Activated CD4-positive, alpha-beta T cell treated with anti-CD3 and anti-CD28 coated beads, Interleukin-2, amount 50 U/mL, for 48 hours (primary cell): ENCODE results near the gene DNAI7.

Source experiments
- DNase-seq, 2 experiments: peaks; one replicate each; pipeline ENCODE4 v3.0.0-alpha.2; 2020

Gene DNAI7

DNA sequence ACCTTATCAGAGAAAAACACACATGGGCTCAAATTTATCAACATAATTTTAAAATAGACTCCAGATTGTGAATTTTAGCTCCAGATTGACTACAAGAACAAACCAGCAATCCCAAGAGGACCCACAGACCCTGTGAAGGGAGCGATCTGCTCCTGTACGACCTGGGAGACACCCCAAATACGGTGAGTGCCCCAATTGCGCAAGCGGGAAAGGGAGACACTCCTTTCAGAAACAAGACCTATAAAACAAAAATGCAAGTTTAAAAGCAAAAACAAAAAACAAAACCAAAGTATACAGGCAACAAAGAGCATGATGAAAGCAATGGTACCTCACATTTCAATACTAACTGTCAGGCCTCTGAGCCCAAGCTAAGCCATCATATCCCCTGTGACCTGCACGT is 32.1 kb downstream of the DNAI7 start:
- no peak for DNase-seq

DNA sequence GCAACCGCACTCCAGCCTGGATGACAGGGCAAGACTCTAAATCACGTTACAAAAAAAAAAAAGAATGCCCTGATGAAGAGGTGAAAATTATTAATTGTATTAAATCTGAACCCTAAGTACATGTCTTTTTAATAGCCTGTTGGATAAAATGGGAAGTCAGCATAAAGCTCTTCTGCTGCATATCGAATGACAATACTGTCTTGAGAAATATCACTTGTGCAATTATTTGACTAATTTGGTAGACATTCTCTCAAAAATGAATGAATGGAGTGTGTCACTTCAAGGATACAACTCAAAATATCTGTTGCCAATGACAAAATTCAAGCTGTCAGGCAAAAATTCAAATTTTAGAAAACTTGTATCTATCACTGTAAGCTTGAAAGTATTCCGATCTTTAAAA is 38.9 kb downstream of the DNAI7 start:
- no peak for DNase-seq

DNA sequence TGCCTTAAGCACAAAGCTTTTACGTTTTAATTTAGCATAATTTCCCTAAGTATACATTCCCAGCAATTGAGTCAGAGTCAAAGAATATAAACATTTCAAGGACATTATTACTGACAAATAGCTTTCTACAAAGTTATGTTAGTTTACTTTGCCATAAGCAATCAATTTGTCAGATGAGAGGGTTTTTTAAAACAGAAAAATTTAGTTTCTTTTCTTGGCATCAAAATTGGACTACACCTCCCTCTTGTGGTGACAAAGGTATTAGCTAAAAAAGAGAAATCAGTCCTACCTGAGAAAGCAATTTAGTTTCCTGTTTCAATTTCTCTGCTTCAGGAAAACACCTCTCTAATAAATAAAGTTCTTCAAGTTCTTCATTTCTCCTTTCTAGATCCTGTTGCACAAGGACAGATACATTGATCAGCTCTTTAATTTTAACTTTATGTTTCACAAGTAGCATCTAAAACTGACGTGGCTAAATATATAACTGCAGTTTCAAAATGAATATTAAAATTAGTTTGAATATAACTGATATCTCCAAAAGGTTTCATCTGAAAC is 39.9 kb downstream of the DNAI7 start:
- no peak for DNase-seq

DNA sequence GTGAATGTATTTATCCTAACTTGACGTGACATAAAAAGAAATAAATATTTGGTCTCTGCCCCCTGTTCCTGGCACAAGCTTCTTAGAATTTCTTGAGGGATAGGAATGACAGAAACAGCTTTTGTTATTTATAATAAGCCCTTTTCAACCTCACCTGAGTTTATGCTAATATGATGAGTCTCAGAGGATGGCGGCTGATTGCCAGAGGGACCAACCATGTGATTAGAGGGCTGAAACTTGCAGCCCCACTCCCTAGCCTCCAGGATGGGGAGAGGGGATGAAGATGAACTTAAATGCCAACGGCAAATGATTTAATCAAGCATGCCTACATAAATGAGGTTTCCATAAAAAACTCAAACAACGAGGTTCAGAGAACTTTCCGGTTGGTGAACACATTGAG is 42.9 kb downstream of the DNAI7 start:
- DNase-seq, result no peak

DNA sequence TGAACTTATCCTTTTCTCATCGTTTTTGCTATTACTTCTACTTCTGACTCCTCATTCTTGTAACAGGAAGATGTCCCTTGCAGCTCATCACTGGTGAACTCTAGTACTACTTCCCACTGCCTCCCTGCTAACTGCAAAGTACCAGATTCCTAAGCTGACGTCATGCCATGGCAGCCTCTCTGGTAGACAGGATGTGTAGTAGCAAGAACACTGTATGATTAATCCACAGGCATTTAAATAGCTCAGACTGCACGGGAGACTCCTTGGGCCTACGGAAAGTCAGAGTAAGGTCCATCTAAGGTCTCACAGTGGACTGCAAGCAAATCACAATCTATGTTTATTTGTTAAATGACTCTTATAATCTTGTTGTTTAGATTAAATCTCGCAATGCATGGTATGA is 43.5 kb downstream of the DNAI7 start:
- DNase-seq, result no peak

DNA sequence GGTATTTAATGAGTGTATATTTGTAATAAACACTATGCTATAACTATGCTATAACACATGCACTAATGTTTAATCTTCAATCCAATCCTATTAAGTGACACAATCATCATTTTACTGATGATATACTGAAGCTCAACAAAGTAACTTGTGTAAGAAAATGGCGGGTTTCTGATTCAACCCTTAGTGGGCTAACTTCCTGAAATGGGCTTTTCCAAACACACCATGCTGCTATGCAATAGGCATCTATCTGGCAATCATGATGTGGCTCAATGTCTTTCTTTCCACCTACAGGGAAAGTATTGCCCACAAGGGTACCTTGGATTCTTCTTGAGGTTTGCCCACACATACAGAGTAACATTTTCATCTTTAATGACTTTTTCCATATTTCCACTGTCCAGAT is 48.3 kb downstream of the DNAI7 start:
- no peak for DNase-seq

DNA sequence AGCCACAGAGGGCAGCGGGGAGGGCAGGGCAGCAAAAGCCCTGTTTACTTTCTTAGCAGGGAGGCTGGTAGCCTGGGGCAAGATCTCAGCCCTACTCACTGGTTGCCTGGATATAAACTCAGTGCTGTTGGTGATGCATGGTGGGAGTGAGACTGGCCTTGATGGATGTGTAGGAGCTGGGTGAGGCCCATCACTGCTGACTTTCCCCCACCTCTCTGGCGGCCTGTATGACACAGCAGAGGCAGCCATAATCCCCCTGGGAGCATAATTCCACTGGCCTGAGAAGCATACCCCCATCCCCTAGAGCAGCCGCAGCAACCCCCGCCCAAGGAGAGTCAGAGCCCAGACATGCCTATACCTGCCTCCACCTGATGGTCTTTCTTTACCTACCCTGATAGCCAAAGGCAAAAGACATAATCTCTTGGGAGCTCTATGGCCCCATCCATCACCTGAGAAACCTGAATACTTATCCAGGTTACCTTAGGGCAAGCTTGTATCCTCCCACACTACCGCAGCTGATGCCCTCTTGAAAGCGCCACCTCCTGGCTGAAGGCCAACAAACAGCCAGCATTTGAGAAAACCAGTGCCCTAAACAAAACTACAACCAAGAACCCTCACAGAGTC is 59.3 kb downstream of the DNAI7 start:
- peak; percentile 15 to 32 for DNase-seq

DNA sequence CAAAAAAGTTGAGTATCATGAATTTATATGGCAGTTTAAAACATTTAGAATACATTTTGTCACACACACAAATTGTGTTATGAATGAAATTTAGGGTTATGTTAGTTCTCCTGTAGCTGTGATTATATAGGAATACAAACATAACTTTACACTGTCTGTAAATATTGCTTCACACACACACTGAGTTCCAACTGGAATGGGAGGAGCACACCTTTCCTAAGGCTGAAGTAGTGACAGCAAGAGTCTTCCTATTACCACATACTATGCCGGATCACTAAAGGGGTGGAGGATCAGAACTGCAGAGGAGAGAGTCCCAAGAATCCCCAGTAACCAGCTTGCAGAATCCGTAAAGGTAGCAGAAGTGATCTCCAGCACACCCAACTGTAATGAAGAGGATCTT is 63.7 kb downstream of the DNAI7 start:
- DNase-seq, result no peak

DNA sequence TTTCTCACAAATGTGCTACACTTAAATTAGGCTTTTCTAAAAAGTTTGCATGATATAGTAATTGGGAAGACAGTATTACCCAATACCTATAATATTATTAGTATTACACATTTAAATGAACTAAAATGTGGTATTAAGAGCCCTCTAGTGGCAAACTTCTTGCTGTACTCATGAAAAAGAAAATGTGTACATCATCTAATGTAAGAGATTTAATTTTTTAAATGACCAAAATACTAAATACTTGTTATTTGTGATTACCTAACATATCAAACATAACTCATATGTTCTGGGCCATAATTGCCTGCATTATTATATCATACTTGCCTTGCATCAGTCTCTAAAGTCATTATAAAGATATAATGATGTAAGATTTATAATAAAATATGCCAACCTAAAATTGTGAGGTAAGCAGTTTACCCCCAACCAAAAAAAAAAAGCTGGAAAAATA is 64.2 kb downstream of the DNAI7 start:
- no peak for DNase-seq

DNA sequence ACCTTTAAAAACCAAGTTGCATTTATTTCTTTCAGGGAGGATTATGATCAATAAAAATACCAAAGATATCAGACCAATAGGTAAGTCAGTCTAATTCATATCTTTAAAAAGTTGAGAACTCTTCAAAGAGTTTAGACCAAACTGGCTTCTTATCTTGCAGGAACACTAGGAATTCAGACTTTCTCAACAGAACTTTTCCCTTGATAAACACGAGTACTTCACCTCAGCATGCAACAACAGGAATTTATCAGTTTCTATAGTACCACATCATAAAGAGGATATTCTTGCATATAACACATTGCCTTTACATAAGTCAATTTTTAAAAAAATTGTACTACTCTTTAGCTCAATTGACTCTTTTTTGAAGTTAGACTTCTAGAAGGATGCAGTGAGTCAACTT is 68.2 kb downstream of the DNAI7 start:
- DNase-seq, result no peak

DNA sequence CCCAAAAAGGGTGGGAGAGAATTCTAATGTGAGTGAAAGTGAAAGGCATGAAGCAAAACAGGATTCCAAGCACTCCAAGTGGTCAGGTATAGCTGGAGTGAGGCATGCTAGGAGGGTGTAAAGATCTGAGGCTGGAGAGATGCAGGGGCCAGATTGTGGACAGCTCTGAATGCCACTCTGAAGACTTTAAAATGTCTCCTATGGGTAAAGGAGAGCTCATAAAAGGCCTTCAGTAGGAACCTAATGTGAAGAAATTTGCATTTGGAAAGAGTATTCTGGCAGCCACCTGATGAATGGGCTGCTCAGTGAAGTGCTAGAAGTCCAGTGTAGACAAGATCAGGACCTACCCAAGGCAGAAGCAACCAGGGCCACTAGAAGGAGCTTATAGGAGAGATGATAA is 68.9 kb downstream of the DNAI7 start:
- no peak for DNase-seq

DNA sequence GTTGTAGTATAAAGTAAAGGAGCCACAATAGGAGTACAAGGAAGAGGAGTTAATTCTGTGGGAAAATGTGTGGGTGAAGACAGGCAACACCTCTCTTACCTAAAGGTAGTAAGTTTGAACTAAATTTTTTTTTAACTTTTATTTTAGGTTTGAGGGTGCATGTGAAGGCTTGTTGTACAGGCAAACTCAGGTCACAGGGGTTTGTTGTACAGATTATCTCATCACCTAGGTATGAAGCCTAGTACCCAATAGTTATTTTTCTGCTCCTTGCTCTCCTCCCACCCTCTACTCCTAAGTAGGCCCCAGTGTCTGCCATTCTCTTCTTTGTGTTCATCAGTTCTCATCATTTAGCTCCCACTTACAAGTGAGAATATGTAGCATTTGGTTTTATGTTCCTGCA is 70.5 kb downstream of the DNAI7 start:
- no peak for DNase-seq

DNA sequence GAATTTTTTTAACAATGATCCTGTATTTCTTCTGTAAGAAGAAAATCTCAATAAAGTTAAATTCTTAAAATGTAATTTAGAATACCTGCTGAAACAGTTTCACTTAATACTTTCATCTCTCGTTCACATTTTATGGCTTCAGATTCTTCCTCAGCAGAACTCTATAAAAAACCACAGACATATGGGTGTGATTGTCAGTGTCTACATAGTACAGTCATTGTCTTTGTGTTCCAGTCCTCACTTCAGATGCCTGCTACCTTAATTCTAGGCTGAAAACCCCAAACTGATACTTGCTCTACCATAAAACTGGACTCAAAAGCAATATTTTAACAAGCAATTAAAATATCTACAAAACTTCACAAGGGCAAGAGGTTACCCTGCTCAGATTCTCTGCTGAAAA is 71.8 kb downstream of the DNAI7 start:
- no peak for DNase-seq

DNA sequence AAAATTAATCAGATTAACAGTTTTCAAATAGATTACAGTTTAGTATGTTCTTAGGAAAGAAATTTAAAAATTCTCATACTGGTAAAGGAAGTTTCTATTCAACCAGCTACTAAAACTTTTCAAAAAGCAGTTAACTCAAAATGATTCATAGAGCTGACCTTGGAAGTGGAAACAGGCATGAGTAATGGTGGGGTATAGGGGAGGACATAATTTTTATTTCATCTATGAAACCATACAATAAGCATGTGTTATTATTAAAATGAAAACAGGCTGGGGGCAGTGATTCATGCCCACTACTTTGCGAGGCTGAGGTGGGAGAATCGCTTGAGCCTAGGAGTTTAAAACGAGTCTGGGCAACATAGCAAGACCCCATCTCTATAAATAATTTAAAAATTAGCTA is 73.0 kb downstream of the DNAI7 start:
- no peak for DNase-seq

DNA sequence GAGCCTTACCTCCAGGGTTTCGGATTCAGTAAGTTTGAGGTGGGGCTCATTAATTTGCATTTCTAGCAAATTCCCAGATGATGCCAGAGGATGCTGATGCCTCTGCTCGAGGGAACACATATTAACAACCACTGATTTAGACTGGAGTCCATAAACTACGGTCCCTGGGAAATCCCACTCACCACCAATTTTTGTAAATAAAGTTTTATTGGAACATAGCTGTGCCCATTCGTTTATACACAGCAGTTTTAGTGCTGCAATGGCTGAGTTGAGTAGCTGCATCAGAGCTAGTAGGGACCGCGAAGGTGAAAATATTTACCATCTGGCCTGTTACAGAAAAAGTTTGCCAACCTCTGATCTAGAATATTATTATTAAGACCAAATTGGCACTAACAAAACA is 73.8 kb downstream of the DNAI7 start:
- DNase-seq, result no peak

DNA sequence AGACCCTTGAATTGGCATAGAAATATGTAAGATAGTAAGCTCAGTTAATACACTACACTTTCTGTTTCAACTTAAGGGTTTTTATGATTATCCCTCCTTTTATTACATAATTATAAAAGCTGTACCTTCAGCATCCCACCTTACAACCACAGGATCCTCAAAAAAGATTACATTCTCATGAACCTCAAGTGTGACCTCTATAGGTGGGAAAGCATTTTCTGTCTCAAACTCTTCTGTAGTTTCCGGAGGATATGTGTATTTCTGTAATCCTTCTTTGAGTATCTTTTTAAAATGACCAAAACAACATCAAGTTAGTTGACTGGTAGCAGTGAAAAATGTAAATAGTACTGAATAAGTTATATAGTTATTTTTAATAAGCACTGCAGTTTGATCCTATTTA is 75.9 kb downstream of the DNAI7 start:
- DNase-seq, result no peak

DNA sequence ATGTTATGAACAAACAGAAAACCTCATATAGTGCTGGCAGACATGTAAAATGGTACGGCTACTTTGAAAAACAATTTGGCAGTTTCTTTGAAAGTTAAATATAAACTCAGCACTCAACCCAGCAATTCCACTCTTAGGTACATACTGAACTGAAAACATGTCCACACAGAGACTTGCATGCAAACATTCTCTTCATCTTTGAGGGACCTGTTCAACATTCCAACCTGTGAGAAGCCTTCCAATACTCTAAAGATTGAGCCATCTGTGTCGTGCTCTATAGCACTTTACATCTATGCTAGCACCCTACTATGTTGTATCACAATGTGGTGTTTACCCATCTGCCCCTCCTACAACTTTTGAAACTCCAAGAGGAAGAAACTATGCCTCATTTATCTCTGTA is 79.3 kb downstream of the DNAI7 start:
- DNase-seq, result no peak

DNA sequence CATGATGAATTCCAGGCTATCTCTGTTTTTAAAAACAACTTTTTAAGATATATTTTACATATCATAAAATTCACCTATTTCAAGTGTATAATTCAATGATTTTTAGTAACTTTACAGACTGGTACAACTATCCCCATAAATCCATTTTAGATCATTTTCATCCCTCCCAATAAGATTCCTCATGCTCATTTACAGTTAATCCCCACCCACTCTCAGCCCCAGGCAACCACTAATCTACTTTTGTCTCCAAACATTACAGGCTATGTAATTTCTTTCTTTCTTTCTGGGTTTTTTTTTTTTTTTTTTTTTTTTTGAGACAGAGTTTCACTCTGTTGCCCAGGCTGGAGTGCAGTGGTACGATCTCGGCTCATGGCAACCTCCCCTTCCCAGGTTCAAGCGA is 81.3 kb downstream of the DNAI7 start:
- no peak for DNase-seq

DNA sequence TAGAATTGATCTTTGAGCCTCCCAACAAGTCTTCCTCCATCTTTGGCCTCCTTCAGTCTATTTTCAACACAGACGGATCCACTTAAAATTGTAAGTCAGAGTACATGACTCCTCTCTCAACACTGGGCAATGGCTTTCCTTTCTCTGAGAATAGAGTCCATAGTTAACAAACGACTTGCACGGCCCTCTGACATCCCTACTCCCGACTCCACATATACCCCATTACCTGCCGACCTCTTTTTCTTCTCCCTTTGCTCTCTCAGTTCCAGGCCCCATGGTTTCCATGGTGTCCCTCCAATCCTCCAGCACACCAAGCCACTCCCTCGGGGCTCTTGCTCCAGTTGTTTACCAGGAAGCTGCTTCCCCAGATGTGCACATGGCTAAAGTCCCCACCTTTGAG is 84.7 kb downstream of the DNAI7 start:
- DNase-seq, result no peak

DNA sequence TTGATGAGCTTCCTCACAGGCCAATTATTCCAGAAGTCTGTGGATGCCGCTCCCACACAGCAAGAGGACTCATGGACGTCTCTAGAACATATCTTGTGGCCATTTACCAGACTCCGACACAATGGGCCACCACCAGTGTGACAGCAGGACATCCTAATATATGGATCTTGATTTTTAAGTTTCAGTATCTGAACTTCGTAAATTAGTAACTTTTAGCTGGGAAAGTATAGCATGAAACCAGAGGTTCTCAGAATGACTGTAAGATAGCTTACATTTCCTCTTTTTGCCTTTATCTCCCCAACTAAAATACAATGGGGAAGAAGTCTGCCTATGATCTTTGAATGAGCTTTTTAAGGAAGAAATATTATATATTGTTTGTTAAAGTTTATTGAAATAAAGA is 87.0 kb downstream of the DNAI7 start:
- DNase-seq, result no peak

DNA sequence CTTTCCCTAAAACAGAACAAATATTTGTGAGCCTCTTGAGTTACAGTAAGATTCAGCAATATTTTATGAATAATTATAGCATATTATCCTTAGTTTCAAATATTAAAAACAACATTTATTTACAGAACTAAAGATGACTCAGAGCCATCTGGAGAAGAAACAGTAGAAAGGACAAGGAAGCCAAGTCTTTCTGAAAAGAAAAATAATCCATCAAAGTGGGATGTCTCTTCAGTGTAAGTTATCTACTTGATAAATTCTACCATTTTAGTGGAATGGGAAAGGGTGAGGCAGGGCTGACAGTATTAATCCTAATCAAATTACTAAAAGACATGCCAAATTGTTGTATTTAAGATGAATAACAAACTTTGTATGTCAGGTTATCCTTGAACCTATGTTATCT is 88.1 kb downstream of the DNAI7 start:
- no peak for DNase-seq

DNA sequence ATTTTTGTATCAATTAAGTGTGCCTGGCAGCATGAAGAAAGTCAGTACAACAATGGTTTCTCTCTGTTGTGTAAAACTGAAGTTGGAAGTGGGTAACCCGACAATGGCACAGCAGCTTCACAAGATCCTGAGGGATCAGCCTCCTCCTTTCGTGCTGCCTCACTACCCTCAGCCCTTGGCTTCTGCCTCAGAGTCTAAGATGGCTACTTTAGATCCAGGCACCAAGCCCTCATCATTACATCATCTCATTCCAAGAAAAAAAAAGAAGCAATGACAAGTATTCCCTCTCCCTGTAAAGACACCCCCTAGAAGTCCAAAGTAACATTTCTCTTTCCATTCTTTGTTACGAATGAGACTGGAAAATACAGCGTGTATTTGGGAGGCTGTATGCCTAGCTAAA is 92.6 kb downstream of the DNAI7 start:
- no peak for DNase-seq

DNA sequence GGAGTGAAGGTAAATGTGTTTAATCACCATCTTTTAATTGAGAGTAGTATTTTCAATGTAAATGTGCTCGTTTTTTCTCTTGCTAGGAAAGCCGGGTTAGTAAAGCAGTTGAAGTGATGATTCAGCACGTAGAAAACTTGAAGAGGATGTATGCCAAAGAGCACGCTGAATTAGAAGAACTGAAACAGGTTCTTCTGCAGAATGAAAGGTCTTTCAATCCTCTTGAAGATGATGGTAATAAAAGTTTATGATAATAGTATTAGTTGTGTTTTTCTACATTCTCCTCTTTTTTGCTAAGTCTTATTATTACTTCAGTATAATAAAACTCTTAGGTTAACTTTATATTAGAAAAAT is 93.9 kb downstream of the DNAI7 start:
- DNase-seq, result no peak

DNA sequence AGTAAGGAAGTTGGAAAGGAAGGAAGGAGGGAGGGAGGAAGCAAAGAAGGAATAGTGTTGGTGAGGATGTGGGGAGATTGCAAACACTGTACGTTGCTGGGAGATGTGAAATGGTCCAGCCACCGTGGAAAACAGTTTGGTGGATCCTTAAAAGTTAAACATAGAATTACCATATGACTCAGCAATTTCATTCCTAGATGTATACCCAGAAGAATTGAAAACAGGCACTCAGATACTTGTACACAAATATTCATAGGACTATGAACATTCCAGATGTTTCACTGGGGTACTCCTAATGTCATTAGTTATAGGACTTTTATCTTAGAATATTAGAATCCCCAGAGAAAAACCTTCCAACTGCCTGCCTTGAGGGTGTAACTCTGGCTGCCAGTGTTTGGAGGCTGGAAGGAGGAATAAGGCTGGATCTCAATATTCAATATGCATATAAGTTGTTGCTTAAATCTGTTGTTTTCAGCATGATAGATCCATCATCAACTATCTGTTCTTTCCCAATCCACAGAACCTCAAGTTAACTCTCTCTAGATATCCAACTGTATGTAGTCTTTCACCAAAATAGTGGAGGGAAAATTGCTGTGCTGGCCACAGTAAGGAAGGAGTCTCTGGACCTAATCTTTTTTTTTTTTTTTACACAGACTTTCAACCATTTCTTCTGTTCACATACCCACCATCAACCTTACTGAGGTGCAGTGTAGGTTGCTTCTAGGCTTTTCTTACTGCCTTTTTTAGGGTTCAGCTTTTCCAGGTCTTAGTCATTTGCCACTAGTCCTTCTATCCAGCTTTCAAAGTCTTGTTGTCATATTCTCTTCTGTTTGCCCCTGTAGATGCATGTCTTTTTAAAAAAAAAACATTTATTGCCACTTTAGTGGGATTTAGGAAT is 94.5 kb downstream of the DNAI7 start:
- DNase-seq, result no peak

DNA sequence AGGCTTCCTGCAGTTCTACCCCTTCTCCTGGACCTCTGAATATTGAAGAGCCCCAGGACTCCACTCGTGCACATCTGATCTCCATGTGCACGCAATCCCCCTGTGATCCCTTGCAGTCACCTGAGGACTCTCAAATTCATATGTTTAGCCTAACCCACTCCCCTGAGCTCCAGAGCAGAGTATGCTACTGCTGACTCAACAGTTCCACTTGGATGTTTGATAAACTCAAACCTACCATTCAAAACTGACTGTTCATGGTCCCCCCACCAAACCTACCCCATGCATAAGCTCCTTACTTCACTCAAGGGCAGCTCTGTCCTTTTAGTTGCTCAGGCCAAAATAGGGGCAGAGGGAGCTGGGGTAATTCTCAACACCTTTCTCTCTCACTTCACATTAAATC is 96.0 kb downstream of the DNAI7 start:
- no peak for DNase-seq
